Upper lobe of left lung (tissue), 4 donors: Measurements from ENCODE around the gene SURF6.

Source experiments
- CTCF ChIP-seq, 6 experiments: fragments of 450-650 bp in 4 of 6; fragments of 200-600 bp in 2 of 6; sonication (generic) in 2 of 6; IDR thresholded peaks; one replicate each; pipeline ENCODE4 v1.5.1; 2016 to 2019; ENCODE audit warnings: antibody characterized with exemption in 6 of 6
- POLR2A ChIP-seq, 4 donors: fragments of 450-650 bp; IDR thresholded peaks; one replicate each; pipeline ENCODE4 v1.5.1; 2016 to 2017; ENCODE audit warnings: antibody characterized with exemption in 4 of 4, mild to moderate bottlenecking in 2 of 4

DNA sequence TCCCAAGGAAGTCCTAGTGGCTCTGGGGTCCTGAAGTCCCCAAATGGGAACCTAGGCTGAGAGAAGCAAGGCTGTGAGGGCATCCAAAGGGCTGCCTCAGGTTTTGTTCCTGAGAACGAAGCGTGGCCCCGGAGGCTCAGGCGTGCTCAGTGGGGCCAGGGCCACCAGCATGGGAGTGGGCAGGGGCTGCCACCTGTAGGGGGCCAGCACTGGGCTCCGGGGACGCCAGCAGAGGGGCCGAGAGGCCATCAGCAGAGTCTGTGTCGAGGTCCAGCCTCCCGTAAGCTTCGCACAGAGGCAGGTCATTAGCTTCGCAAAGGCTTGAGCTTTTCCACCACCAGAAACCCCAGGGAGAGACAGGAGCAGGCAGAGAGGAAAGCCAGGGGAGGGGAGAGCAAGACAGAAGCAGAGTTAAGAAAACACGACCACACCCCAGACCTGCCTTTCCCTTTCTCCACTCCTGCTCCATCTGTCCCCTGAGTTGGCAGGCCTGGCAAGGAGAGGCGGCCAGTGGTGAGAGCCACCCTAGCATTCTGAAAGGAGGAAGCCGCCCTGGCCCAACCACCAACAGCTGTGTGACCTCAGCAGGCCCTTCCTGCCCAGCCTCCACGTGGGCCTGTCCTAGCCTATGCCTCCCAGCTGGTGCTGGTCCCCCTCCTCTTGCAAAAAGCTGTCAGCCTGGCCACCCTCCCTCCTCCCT lies 5.5 kb upstream of the SURF6 start:
- TF ChIP-seq CTCF (IDR thresholded peaks at IDR 0.05) (no peak), POLR2A (IDR thresholded peaks at IDR 0.05) (no peak)
